Adrenal gland (tissue), 5 donors: ENCODE results near the gene NUP43.

Source experiments
- POLR2A ChIP-seq, 2 donors: fragments of 450-650 bp; IDR thresholded peaks; one replicate each; pipeline ENCODE4 v1.6.1; 2017; ENCODE audit warnings: antibody characterized with exemption in 2 of 2, mild to moderate bottlenecking in 2 of 2, moderate library complexity in 1 of 2
- TF ChIP-seq, protein P1 (sequence below), 6 experiments: fragments of 450-650 bp in 4 of 6; fragments of 200-600 bp in 2 of 6; sonication (generic) in 1 of 6; IDR thresholded peaks; 1 replicate in 5 of 6; 2 replicates in 1 of 6; pipeline versions ENCODE4 v1.5.1 to v1.8.0; 2016 to 2021; ENCODE audit warnings: antibody characterized with exemption in 6 of 6, mild to moderate bottlenecking in 2 of 6, moderate library complexity in 1 of 6
- donor health status: DM: no; HTN: no; CAD: no.

DNA sequence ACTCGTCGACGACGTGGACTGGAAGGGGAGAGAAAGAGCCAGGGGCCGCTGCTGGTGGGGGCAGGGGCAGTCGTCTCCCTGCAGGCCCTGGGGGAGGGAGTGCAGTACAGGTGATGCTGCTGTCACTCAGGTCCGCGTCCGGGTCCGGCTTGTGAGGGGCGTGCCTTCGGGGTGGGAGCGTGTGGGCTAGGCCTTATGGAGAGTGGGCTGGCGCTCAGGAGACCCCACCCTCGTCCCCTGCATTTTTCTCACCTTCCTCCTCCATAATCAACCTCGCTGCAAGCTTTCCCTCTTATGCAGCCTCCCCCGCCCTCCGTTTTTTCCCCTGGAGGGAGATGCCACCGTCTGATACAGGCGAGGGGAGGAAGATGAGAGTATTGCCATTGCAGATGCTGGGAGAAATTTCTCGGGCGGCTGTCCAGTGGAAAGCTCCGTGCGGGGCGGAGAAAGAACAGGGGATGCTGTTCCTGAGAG lies 3.8 kb upstream of the NUP43 start:
- TF ChIP-seq, protein P1, sequence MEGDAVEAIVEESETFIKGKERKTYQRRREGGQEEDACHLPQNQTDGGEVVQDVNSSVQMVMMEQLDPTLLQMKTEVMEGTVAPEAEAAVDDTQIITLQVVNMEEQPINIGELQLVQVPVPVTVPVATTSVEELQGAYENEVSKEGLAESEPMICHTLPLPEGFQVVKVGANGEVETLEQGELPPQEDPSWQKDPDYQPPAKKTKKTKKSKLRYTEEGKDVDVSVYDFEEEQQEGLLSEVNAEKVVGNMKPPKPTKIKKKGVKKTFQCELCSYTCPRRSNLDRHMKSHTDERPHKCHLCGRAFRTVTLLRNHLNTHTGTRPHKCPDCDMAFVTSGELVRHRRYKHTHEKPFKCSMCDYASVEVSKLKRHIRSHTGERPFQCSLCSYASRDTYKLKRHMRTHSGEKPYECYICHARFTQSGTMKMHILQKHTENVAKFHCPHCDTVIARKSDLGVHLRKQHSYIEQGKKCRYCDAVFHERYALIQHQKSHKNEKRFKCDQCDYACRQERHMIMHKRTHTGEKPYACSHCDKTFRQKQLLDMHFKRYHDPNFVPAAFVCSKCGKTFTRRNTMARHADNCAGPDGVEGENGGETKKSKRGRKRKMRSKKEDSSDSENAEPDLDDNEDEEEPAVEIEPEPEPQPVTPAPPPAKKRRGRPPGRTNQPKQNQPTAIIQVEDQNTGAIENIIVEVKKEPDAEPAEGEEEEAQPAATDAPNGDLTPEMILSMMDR (IDR thresholded peaks at IDR 0.05): no peak
- TF ChIP-seq POLR2A (IDR thresholded peaks at IDR 0.05): no peak
